Gastrocnemius medialis (tissue), 4 donors: ENCODE measurements around the gene SYNJ1.

Experiments used
- CTCF ChIP-seq, 5 experiments: fragments of 450-650 bp in 3 of 5; fragments of 200-600 bp in 2 of 5; sonication (generic) in 2 of 5; IDR thresholded peaks in 4 of 5; conservative IDR thresholded peaks in 1 of 5; 1 replicate in 4 of 5; 2 replicates in 1 of 5; pipeline ENCODE4 v1.5.1; 2016 to 2019; ENCODE audit warnings: antibody characterized with exemption in 5 of 5, mild to moderate bottlenecking in 3 of 5, moderate library complexity in 3 of 5
- POLR2A ChIP-seq, 2 donors: fragments of 450-650 bp; IDR thresholded peaks; one replicate each; pipeline ENCODE4 v1.6.1; 2017; ENCODE audit warnings: antibody characterized with exemption in 2 of 2, mild to moderate bottlenecking in 2 of 2, moderate library complexity in 2 of 2

GRCh38 chr21:32705901-32706300 is 21.9 kb downstream of the SYNJ1 start:
- TF ChIP-seq CTCF (IDR thresholded peaks at IDR 0.05 in 4 of 5, conservative IDR thresholded peaks at IDR 0.05 in 1 of 5) = no peak
- TF ChIP-seq POLR2A (IDR thresholded peaks at IDR 0.05) = no peak
